Activated CD8-positive, alpha-beta T cell treated with anti-CD3 and anti-CD28 coated beads for 36 hours (primary cell): ENCODE data around the gene NAALADL1. TPM values are rescaled to one million over a fixed set of nuclear protein-coding genes. Genes with fewer than 3 reads are reported as not detected.
A peak's percentile ranks its signal among the peaks of the same experiment; 100 is the strongest.

Experiments
- ATAC-seq: fragments of 200-7000 bp; cut with Tn5 transposase; one replicate; pipeline ENCODE4 v1.10.0; 2021; ENCODE audit warnings: mild to moderate bottlenecking, moderate library complexity
- CTCF ChIA-PET: fragments of 350-600 bp; sonication (Branson Sonifier 250); formaldehyde crosslinking; loops from one replicate; lab custom pipeline; 2021; ENCODE audit warnings: antibody characterized with exemption; lab: Charles Lee
- POLR2A ChIA-PET: fragments of 350-600 bp; sonication (Branson Sonifier 250); formaldehyde crosslinking; loops from one replicate; lab custom pipeline; 2021; ENCODE audit warnings: antibody characterized with exemption; lab: Charles Lee
- DNase-seq: peaks from one replicate; pipeline ENCODE4 v3.0.0-alpha.2; 2020
- H3K27ac Mint-ChIP-seq: one replicate; pipeline ENCODE4 v1.8.0; 2021; ENCODE audit warnings: mild to moderate bottlenecking, mixed read lengths
- H3K27me3 Mint-ChIP-seq: one replicate; pipeline ENCODE4 v1.8.0; 2021; ENCODE audit warnings: mixed read lengths
- H3K36me3 Mint-ChIP-seq: one replicate; pipeline ENCODE4 v1.8.0; 2021; ENCODE audit warnings: low read depth, mixed read lengths
- H3K4me1 Mint-ChIP-seq: one replicate; pipeline ENCODE4 v1.8.0; 2021; ENCODE audit warnings: low read depth, mixed read lengths
- H3K4me3 Mint-ChIP-seq: one replicate; pipeline ENCODE4 v1.8.0; 2021; ENCODE audit warnings: mild to moderate bottlenecking, moderate library complexity, mixed read lengths
- H3K9me3 Mint-ChIP-seq: one replicate; pipeline ENCODE4 v1.8.0; 2021; ENCODE audit warnings: mixed read lengths
- CTCF ChIP-seq: fragments of 200-600 bp; IDR thresholded peaks from one replicate; pipeline ENCODE4 v1.8.0; 2022; ENCODE audit warnings: antibody characterized with exemption, mild to moderate bottlenecking
- intact Hi-C: fragments of 100-400 bp; cut with micrococcal nuclease; formaldehyde crosslinking; loops from one replicate; pipeline ENCODE4 v1.10.0; 2022
- total RNA-seq, 2 experiments: library from RNA; stranded (reverse); gene quantifications; one replicate each; pipeline ENCODE4 v1.2.3, GENCODE V29; 2021

NAALADL1 gene
- total RNA-seq, 2 experiments from 2014 or later = 6.6 to 7.6 TPM

DNA sequence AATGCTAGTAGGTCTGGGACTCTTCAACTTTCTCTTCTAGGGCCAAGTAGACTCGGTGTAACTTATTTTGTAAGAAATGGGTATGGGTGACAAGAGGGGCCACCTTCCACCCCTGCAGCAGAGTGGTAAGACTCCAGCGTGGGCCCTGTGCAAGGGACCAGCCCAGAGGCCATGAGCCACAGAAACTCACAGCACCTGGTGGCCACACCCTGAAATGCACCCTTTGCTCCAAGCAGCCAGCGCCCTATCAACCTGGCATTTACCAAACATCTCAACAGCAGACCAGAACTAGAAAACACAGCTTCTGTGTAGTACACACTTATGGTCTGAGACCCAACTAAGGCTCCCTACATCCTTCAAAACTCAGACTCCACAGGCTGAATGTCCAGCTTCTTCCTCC, 19.8 kb upstream of the NAALADL1 start:
- peak; percentile 94 for ATAC-seq
- Mint-ChIP-seq H3K27ac (peak overlapping the region; percentile 55), H3K4me3 (no peak overlapping the region), H3K36me3 (peaks cover 55% of the 10 kb centered on the region), H3K9me3 (no peaks in the 10 kb centered on the region), H3K27me3 (no peaks in the 10 kb centered on the region), H3K4me1 (peaks cover 34% of the 10 kb centered on the region)
- ChIA-PET POLR2A (interaction anchor here (1.0 to 2.1 kb wide), 3 partner anchors 9 to 32 kb away, joined by 3 to 6 read pairs (median 3); no protein-coding TSS in a partner anchor), CTCF (interaction anchor here (0.9 to 1.8 kb wide), 4 partner anchors 12 to 40 kb away, joined by 3 to 5 read pairs (median 3); no protein-coding TSS in a partner anchor)
- TF ChIP-seq CTCF = peak; percentile 49
- intact Hi-C loops = no loop called here
- DNase-seq = peak; percentile 83

GRCh38 chr11:65077451-65077850, 19.1 kb upstream of the NAALADL1 start:
- Mint-ChIP-seq H3K9me3 (no peaks in the 10 kb centered on the region), H3K27ac (no peak overlapping the region), H3K36me3 (peaks cover 49% of the 10 kb centered on the region), H3K4me1 (peaks cover 32% of the 10 kb centered on the region), H3K4me3 (no peak overlapping the region), H3K27me3 (no peaks in the 10 kb centered on the region)
- DNase-seq (no peak), ATAC-seq (no peak)
- TF ChIP-seq CTCF = no peak
- ChIA-PET CTCF (interaction anchor here (1.1 to 1.8 kb wide), 3 partner anchors 39 to 153 kb away, joined by 3 to 5 read pairs (median 3); partner anchors contain the start of gene PPP2R5B), POLR2A (interaction anchor here (0.7 to 2.1 kb wide), 4 partner anchors 9 to 32 kb away, joined by 3 to 6 read pairs (median 3); no protein-coding TSS in a partner anchor)
- intact Hi-C loops = no loop called here

GRCh38 chr11:65072631-65072966, 14.2 kb upstream of the NAALADL1 start:
- no peak for DNase-seq

DNA sequence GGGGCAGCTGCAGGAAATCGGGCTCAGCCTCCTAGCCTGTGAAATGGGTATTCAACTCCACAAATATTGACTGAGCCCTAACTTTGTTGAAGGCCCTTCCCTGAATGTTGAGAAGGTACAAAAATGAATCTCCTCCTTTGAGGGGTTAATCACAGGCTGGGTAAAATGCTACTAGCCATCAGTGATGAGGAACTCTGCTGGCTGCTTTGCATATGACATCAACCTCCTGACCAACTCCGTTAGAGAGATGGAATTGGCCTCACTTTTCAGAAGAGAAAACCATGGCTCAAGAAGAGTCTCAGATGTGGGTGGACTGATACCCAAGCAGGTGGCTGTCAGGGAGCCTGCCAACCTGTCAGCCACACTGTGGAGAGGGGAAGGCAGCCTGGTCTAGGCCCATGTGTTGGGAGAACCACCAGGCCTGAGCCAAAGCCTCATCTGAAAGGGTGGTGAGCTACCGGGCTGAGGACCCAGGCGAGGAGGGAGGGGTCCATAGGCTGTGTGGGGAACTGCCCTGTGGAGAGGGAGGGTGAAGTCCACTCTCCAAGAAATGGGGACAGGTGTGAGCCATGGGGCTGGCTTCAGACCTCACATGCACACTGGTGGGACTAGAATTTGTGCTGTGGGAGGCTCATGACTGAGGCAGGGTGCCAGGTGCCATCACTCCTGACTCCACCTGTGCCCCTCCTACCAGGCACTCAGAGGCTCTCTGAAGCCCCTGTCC, 13.7 kb upstream of the NAALADL1 start:
- intact Hi-C loops = no loop called here
- Mint-ChIP-seq H3K9me3 (no peaks in the 10 kb centered on the region), H3K36me3 (peaks cover 6% of the 10 kb centered on the region), H3K4me1 (peaks cover 2% of the 10 kb centered on the region), H3K27ac (no peak overlapping the region), H3K27me3 (no peaks in the 10 kb centered on the region), H3K4me3 (no peak overlapping the region)
- ChIA-PET CTCF (interaction anchor here (1.0 to 1.2 kb wide), 3 partner anchors 58 to 108 kb away, joined by 3 to 4 read pairs (median 3); partner anchors contain the start of gene ARL2), POLR2A (interaction anchor here (1.2 kb wide), 2 partner anchors 8 to 11 kb away, joined by 3 to 5 read pairs; partner anchors contain the start of gene CDCA5)
- TF ChIP-seq CTCF = no peak
- ATAC-seq (no peak), DNase-seq (no peak)

More at GRCh38 chr11:65072631-65072966, 14.2 kb upstream of the NAALADL1 start:
- Mint-ChIP-seq H3K27me3 (no peaks in the 10 kb centered on the region), H3K27ac (no peak overlapping the region), H3K4me1 (peaks cover 3% of the 10 kb centered on the region), H3K36me3 (peaks cover 12% of the 10 kb centered on the region), H3K4me3 (no peak overlapping the region), H3K9me3 (no peaks in the 10 kb centered on the region)
- intact Hi-C loops = no loop called here
- POLR2A ChIA-PET = interaction anchor here (1.2 kb wide), 2 partner anchors 8 to 10 kb away, joined by 3 to 5 read pairs; partner anchors contain the start of gene CDCA5
- TF ChIP-seq CTCF = no peak
- no peak for ATAC-seq
- CTCF ChIA-PET = interaction anchor here (1.0 to 1.2 kb wide), 3 partner anchors 58 to 107 kb away, joined by 3 to 4 read pairs (median 3); partner anchors contain the start of gene ARL2

- Mint-ChIP-seq H3K9me3 (no peaks in the 10 kb centered on the region), H3K36me3 (no peaks in the 10 kb centered on the region), H3K4me3 (no peak overlapping the region), H3K27me3 (no peaks in the 10 kb centered on the region), H3K4me1 (peaks cover 2% of the 10 kb centered on the region), H3K27ac (no peak overlapping the region)
- no peak for ATAC-seq
- CTCF ChIA-PET = interaction anchor here (0.8 to 1.0 kb wide), 2 partner anchors 14 to 287 kb away, joined by 3 to 5 read pairs; no protein-coding TSS in a partner anchor
- POLR2A ChIA-PET = interaction anchor here (1.5 kb wide), 1 partner anchor 8 kb away, joined by 3 read pairs; no protein-coding TSS in a partner anchor
- TF ChIP-seq CTCF = no peak
- intact Hi-C loops = no loop called here
- no peak for DNase-seq
Observed at GRCh38 chr11:65069217-65069616, 10.9 kb upstream of the NAALADL1 start.
